Measurements from ENCODE around the gene XRCC5. TPM values are rescaled to one million over a fixed set of nuclear protein-coding genes. Genes with fewer than 3 reads are reported as not detected.

The XRCC5 gene
- total RNA-seq, 1 donor from 2014 or later: 303 TPM

DNA sequence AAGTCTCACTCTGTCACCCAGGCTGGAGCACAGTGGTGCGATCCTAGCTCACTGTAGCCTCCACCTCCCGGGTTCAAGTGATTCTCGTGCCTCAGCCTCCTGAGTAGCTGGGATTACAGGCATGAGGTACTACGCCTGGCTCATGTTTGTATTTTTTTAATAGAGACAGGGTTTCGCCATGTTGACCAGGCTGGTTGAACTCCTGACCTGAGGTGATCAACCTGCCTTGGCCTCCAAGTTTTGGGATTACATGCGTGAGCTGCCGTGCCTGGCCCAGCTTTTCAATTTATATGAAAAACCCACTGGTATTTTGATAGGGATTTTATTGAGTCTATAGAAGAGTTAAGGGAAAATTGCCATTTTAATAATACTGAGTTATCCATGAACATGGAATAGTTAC is 63.3 kb downstream of the XRCC5 start:
- Mint-ChIP-seq H3K27ac (no peak overlapping the region), H3K4me1 (peaks cover 2% of the 10 kb centered on the region), H3K27me3 (no peaks in the 10 kb centered on the region), H3K4me3 (no peak overlapping the region), H3K9me3 (no peaks in the 10 kb centered on the region), H3K36me3 (ENCODE audit: low read depth) (peaks cover 85% of the 10 kb centered on the region)
- ChIA-PET POLR2A (no interaction called here), CTCF (no interaction called here)
- no peak for ATAC-seq (ENCODE audit: low read depth)
- TF ChIP-seq, protein P1, sequence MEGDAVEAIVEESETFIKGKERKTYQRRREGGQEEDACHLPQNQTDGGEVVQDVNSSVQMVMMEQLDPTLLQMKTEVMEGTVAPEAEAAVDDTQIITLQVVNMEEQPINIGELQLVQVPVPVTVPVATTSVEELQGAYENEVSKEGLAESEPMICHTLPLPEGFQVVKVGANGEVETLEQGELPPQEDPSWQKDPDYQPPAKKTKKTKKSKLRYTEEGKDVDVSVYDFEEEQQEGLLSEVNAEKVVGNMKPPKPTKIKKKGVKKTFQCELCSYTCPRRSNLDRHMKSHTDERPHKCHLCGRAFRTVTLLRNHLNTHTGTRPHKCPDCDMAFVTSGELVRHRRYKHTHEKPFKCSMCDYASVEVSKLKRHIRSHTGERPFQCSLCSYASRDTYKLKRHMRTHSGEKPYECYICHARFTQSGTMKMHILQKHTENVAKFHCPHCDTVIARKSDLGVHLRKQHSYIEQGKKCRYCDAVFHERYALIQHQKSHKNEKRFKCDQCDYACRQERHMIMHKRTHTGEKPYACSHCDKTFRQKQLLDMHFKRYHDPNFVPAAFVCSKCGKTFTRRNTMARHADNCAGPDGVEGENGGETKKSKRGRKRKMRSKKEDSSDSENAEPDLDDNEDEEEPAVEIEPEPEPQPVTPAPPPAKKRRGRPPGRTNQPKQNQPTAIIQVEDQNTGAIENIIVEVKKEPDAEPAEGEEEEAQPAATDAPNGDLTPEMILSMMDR (IDR thresholded peaks at IDR 0.05): no peak
- DNase-seq: no peak
- intact Hi-C loops (cut with micrococcal nuclease): no loop called here

DNA sequence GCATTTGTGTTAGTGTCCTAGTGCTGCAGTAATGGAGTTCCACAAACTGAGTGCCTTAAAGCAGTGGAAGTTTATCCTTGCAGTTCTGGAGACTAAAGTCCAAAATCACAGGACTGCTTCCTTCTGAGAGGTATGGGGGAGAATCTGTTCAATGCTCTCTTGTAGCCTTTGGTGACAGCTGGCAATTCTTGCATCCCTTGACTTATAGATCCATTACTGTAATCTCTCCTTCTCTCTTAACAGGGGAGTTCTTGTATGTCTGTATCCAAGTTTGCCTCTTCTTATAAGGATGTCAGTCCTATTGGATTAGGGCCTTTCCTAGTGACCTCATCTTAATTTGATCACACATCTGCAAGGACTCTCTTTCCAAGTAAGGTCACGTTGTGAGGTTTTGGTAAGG is 69.9 kb downstream of the XRCC5 start:
- ChIA-PET CTCF (no interaction called here), POLR2A (no interaction called here)
- Mint-ChIP-seq H3K36me3 (ENCODE audit: low read depth) (peaks cover 78% of the 10 kb centered on the region), H3K9me3 (no peaks in the 10 kb centered on the region), H3K27me3 (no peaks in the 10 kb centered on the region), H3K4me3 (no peak overlapping the region), H3K27ac (no peak overlapping the region), H3K4me1 (peaks cover 25% of the 10 kb centered on the region)
- ATAC-seq (ENCODE audit: low read depth) (no peak), DNase-seq (no peak)
- TF ChIP-seq, protein P1 (IDR thresholded peaks at IDR 0.05): no peak
- intact Hi-C loops (cut with micrococcal nuclease): no loop called here

DNA sequence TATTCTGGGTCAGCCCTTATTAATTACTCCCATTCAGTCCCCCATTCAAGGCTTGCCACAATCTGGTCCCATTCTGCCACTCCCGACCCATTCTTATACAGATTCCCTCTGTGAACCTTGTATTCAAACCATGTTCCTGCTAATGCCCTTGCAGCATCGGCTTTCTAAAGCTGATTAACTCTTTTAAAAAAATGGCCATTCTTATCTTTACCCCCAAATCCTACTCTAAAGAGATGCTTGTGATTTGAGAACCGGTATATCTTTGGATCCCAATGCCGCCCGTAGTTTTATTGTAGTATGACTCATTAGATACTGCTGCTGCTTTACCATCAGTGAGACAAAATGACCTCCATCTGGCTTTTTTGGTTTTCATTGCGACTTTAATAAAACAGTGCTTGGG is 72.2 kb downstream of the XRCC5 start:
- POLR2A ChIA-PET: no interaction called here
- H3K36me3 Mint-ChIP-seq (ENCODE audit: low read depth): peaks cover 76% of the 10 kb centered on the region

DNA sequence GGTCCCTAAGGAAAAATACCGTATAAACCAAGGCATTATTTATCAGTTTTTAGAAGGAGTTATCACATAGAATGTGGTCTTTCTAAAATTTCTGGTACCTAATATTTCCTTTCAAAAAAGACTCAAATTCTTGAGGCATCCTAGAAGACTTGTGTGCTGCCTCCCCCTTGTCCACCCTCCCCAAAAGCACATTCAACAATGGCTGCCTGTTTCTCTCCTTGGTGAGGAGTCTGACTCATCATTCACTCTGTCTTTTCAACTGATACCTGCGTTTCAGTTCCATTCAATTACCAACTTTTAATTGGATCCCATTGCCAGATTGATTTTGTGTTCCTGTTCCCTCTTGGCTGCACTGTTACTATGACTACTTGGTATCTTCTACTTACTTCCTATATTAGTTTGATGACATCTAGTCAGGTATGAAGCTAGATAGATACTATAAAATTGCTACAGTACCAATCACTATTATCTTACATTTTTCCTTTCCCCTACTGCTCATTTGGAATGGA is 72.9 kb downstream of the XRCC5 start:
- TF ChIP-seq, protein P1 (IDR thresholded peaks at IDR 0.05): no peak
- peaks cover 72% of the 10 kb centered on the region for H3K36me3 Mint-ChIP-seq (ENCODE audit: low read depth)
- peak overlapping the region; percentile 79 for H3K27ac Mint-ChIP-seq
- no peaks in the 10 kb centered on the region for H3K27me3 Mint-ChIP-seq
- no peaks in the 10 kb centered on the region for H3K9me3 Mint-ChIP-seq
- ChIA-PET CTCF (interaction anchor here (2.6 kb wide), 1 partner anchor 13 kb away, joined by 8 read pairs; no protein-coding TSS in a partner anchor), POLR2A (interaction anchor here (1.6 to 1.9 kb wide), 2 partner anchors 14 to 317 kb away, joined by 5 to 6 read pairs; partner anchors contain the start of gene RPL37A)
- H3K4me3 Mint-ChIP-seq: no peak overlapping the region
- DNase-seq (no peak), ATAC-seq (ENCODE audit: low read depth) (peak; percentile 18)
- peaks cover 48% of the 10 kb centered on the region for H3K4me1 Mint-ChIP-seq
- intact Hi-C loops (cut with micrococcal nuclease): no loop called here

More for the DNA sequence above, 72.2 kb downstream of the XRCC5 start:
- TF ChIP-seq, protein P1 (IDR thresholded peaks at IDR 0.05): no peak
- ATAC-seq (ENCODE audit: low read depth): no peak
- CTCF ChIA-PET: no interaction called here
- H3K27ac Mint-ChIP-seq: peak overlapping the region; percentile 9
- intact Hi-C loops (cut with micrococcal nuclease): no loop called here
- no peak for DNase-seq
- no peaks in the 10 kb centered on the region for H3K27me3 Mint-ChIP-seq
- H3K4me3 Mint-ChIP-seq: no peak overlapping the region
- peaks cover 44% of the 10 kb centered on the region for H3K4me1 Mint-ChIP-seq
- H3K9me3 Mint-ChIP-seq: no peaks in the 10 kb centered on the region

DNA sequence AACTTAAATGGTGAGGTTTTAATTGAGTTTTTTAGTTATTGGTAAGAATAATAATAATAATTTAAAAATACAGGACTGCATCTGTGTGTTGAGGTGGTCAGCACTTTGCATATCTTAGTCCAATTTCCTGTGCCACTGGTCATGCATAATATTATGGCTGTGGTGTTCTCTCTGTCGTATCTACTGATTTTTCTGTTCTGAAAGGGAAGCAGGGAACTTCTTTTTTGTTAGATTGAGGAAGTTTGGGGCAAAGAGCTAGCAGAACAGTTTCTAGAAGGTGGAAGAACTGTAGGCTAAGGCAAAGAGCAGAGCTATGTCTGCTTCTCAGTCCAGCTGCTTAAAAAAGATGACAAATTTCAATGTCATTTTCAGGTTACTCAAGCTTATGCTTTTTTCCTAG is 74.3 kb downstream of the XRCC5 start:
- DNase-seq: no peak
- ATAC-seq (ENCODE audit: low read depth): peak; percentile 64
- intact Hi-C loops (cut with micrococcal nuclease): loop anchor here (1.0 kb wide), 1 partner anchor 40 kb away; no protein-coding TSS in a partner anchor
- CTCF ChIA-PET: interaction anchor here (1.0 to 2.6 kb wide), 3 partner anchors 10 to 219 kb away, joined by 3 to 8 read pairs (median 6); no protein-coding TSS in a partner anchor
- peaks cover 68% of the 10 kb centered on the region for H3K36me3 Mint-ChIP-seq (ENCODE audit: low read depth)
- no peaks in the 10 kb centered on the region for H3K27me3 Mint-ChIP-seq
- POLR2A ChIA-PET: interaction anchor here (0.5 to 1.9 kb wide), 3 partner anchors 12 to 315 kb away, joined by 5 to 6 read pairs (median 5); partner anchors contain the start of gene RPL37A
- H3K27ac Mint-ChIP-seq: peak overlapping the region; percentile 74
- H3K4me1 Mint-ChIP-seq: peaks cover 63% of the 10 kb centered on the region
- TF ChIP-seq, protein P1 (IDR thresholded peaks at IDR 0.05): no peak
- peak overlapping the region; percentile 58 for H3K4me3 Mint-ChIP-seq
- no peaks in the 10 kb centered on the region for H3K9me3 Mint-ChIP-seq

Measured in activated B cell treated with CpG ODN at 0.5 μM for 24 hours (primary cell).